Measurements from ENCODE around the gene SMPD1. TPM values are rescaled to one million over a fixed set of nuclear protein-coding genes. Genes with fewer than 3 reads are reported as not detected.

SMPD1 gene
- total RNA-seq, 4 donors from 2014 or later, result 11.6 to 21.4 (median 14.3) TPM

DNA sequence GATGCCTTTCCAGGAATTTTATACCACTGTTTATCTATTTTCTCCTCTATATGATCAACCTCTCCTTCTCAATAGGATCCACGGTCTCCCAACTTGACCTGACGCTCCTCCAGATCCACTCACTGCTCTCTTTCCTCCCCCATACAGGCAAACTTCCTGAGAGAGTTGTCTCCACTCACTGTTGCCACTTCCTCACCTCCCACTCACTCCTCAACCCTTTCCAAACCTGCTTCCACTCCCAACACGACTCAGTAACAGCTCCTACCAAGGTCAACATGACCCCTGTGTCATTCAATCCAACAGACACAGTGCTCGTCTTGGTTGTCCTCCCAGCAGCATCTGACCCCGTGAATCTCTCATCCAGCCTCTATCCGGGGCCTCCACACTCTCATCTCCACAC is 25.5 kb downstream of the SMPD1 start:
- TF ChIP-seq, protein P1, sequence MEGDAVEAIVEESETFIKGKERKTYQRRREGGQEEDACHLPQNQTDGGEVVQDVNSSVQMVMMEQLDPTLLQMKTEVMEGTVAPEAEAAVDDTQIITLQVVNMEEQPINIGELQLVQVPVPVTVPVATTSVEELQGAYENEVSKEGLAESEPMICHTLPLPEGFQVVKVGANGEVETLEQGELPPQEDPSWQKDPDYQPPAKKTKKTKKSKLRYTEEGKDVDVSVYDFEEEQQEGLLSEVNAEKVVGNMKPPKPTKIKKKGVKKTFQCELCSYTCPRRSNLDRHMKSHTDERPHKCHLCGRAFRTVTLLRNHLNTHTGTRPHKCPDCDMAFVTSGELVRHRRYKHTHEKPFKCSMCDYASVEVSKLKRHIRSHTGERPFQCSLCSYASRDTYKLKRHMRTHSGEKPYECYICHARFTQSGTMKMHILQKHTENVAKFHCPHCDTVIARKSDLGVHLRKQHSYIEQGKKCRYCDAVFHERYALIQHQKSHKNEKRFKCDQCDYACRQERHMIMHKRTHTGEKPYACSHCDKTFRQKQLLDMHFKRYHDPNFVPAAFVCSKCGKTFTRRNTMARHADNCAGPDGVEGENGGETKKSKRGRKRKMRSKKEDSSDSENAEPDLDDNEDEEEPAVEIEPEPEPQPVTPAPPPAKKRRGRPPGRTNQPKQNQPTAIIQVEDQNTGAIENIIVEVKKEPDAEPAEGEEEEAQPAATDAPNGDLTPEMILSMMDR (IDR thresholded peaks at IDR 0.05), result no peak
- no peak for TF ChIP-seq POLR2A (IDR thresholded peaks at IDR 0.05)
- whole genome bisulfite sequencing, 2 donors, result 75 to 79% methylated on average over 6 of the region's 6 CpGs
- Histone ChIP-seq H3K9me3 (no peaks in the 10 kb centered on the region), H3K27me3 (no peaks in the 10 kb centered on the region), H3K4me3 (no peak overlapping the region), H3K36me3 (peaks cover 0 to 5% (median 2%) of the 10 kb centered on the region in 3 donors), H3K4me1 (peaks cover 5 to 46% (median 6%) of the 10 kb centered on the region in 3 donors), H3K27ac (no peak overlapping the region)
- no peak for DNase-seq
- intact Hi-C loops (cut with DNase I), result no loop called here

DNA sequence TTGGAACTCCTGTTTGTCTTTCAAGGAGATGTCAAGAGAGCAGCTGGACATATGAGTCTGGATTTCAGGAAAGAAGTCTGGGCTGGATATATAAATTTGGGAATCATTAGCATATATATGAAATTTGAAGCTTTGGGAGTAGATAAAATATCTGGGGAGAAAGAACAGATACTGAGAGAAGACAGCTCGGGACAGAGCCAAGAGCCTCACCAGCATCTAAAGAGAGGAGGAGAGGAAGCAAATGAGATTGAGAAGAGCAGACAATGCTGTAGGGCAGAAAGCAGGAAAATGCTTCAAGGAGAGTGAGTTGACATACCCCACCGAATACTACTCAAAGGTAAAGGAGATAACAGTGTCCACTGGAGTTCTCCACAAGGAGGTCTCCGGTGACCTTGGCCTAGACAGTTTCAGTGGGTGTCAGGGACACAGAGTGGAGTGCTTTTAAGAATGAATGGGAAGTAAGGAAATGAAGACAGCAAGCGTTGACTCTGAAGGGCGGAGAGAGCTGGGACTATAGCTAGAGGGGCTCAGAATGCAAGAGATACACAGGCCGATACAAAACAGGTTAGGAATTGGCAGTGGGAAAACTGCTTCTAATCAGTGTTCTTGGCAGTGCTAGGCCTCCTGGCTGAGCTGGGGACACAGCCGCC is 27.8 kb downstream of the SMPD1 start:
- H3K4me1 ChIP-seq, result peaks cover 5 to 46% (median 6%) of the 10 kb centered on the region in 3 donors
- TF ChIP-seq, protein P1 (IDR thresholded peaks at IDR 0.05), result no peak
- no peak for TF ChIP-seq POLR2A (IDR thresholded peaks at IDR 0.05)
- H3K27ac ChIP-seq, result peak overlapping the region; percentile 74 to 94 (median 86)
- no peak for DNase-seq
- 32 to 42% methylated on average over 7 of the region's 7 CpGs for WGBS, 2 donors
- H3K27me3 ChIP-seq, result peaks cover 0 to 3% (median 0%) of the 10 kb centered on the region in 4 donors
- no peaks in the 10 kb centered on the region for H3K36me3 ChIP-seq
- no peaks in the 10 kb centered on the region for H3K9me3 ChIP-seq
- intact Hi-C loops (cut with DNase I), result no loop called here
- peak overlapping the region; percentile 49 to 89 (median 76) for H3K4me3 ChIP-seq

DNA sequence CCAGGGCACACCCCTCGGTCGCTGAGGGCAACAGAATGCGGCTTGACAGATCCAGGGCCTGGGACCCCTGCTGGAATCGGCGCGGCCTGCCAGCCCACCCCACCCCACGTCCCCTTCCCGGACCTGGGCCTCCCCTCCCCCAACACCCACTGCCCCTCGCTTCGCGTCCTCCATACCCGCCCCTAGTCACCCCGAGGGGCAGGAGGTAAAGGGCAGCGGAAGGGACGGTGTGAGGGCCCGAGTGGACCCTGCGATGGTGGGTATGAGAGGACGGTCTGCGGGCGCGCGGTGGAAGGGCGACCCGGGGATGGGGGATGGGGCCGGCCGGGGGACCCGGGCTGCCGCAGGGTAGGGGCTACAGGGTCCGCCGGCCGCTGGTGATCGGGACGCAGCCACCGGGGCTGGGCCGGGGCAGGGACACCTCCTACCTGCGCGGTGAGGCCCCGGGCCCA is 28.3 kb downstream of the SMPD1 start:
- no peak for TF ChIP-seq POLR2A (IDR thresholded peaks at IDR 0.05)
- TF ChIP-seq, protein P1 (IDR thresholded peaks at IDR 0.05), result no peak
- no peak for DNase-seq
- Histone ChIP-seq H3K4me1 (peaks cover 5 to 46% (median 6%) of the 10 kb centered on the region in 3 donors), H3K36me3 (no peaks in the 10 kb centered on the region), H3K9me3 (no peaks in the 10 kb centered on the region), H3K27me3 (peaks cover 0 to 3% (median 0%) of the 10 kb centered on the region in 4 donors), H3K4me3 (peak overlapping the region; percentile 49 to 89 (median 76)), H3K27ac (peak overlapping the region; percentile 74 to 94 (median 86))
- 1 to 13% methylated on average over 3 to 8 of the region's 38 CpGs for WGBS, 2 donors
- intact Hi-C loops (cut with DNase I), result no loop called here

DNA sequence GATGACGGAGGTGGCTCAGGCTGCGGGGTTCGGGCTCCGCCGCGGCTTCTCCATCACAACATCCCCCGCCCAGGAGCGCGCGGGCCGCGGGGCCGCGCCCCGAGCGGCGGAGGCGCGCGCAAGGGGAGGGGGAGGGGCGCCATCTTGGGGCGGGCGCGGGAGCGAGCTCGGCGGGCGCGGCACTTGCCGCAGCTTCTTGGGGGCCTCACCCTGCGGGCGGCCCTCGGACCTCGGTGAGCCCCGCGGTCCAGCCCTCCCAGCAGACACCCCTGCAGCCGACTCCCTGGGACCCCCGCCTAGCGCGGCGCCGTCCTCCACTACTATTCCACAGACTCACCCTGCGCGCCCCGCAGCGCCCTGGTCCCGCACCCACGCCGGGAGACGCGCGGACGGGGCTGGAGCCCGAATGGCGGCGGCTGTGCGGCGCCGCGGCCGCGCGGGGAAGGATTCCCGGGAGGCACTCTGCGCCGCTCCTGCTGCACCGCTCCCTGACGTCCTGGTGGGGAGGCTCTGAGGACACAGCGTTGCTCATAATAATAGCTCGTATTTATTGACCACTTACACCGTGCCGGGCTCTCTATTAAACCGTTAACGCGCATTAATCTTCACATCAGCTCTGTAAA is 28.8 kb downstream of the SMPD1 start, which contains the start of gene APBB1:
TSS of gene APBB1 (minus strand) at position 86 of the 623 bp plus-strand sequence. CDS start 7,747 bp downstream, outside the sequence.
- no peaks in the 10 kb centered on the region for H3K36me3 ChIP-seq
- H3K4me1 ChIP-seq, result peaks cover 5 to 46% (median 6%) of the 10 kb centered on the region in 3 donors
- TF ChIP-seq, protein P1 (IDR thresholded peaks at IDR 0.05), result peak in 1 of 6 experiments; percentile 20
- TF ChIP-seq POLR2A (IDR thresholded peaks at IDR 0.05), result peak in 2 of 4 donors; percentile 34 to 50
- intact Hi-C loops (cut with DNase I), result no loop called here
- H3K9me3 ChIP-seq, result no peaks in the 10 kb centered on the region
- 0 to 3% methylated on average over 6 to 7 of the region's 75 CpGs for WGBS, 2 donors
- peak within 1 kb of the TSS; percentile 49 to 89 (median 76) for H3K4me3 ChIP-seq
- H3K27ac ChIP-seq, result peak within 1 kb of the TSS; percentile 74 to 94 (median 86)
- DNase-seq, result no peak
- peaks cover 0 to 3% (median 0%) of the 10 kb centered on the region in 4 donors for H3K27me3 ChIP-seq

GRCh38 chr11:6420677-6421076 is 30.4 kb downstream of the SMPD1 start:
- no peak for DNase-seq
- no peaks in the 10 kb centered on the region for H3K9me3 ChIP-seq
- H3K27me3 ChIP-seq, result peaks cover 0 to 3% (median 0%) of the 10 kb centered on the region in 4 donors
- H3K4me3 ChIP-seq, result no peak overlapping the region
- WGBS, 2 donors, result 84 to 93% methylated on average over 3 of the region's 3 CpGs
- H3K36me3 ChIP-seq, result no peaks in the 10 kb centered on the region
- TF ChIP-seq, protein P1 (IDR thresholded peaks at IDR 0.05), result no peak
- no peak for TF ChIP-seq POLR2A (IDR thresholded peaks at IDR 0.05)
- intact Hi-C loops (cut with DNase I), result no loop called here
- H3K4me1 ChIP-seq, result peaks cover 5 to 32% (median 6%) of the 10 kb centered on the region in 3 donors
- H3K27ac ChIP-seq, result no peak overlapping the region
